AG10803 (cell line): ENCODE results near the gene SLC8B1.

Experiments
- DNase-seq: peaks from one replicate; pipeline ENCODE4 v3.0.0; 2010; ENCODE audit warnings: low read depth
- H3K4me3 ChIP-seq: 2 replicates; pipeline ENCODE4 v1.5.1; 2011; ENCODE audit warnings: mild to moderate bottlenecking, low read length, control low read depth
- CTCF ChIP-seq: conservative IDR thresholded peaks from 2 replicates; pipeline ENCODE4 v1.5.1; 2011; ENCODE audit warnings: mild to moderate bottlenecking, low read length, control low read depth, inconsistent platforms

Gene SLC8B1

GRCh38 chr12:113340061-113340460, 5.2 kb upstream of the SLC8B1 start:
- TF ChIP-seq CTCF, result no peak
- no peak for DNase-seq
- no peak overlapping the region for H3K4me3 ChIP-seq

GRCh38 chr12:113339540-113339939, 4.6 kb upstream of the SLC8B1 start:
- no peak overlapping the region for H3K4me3 ChIP-seq
- no peak for TF ChIP-seq CTCF
- DNase-seq, result no peak

- no peak for DNase-seq
- TF ChIP-seq CTCF, result no peak
- peak overlapping the region; percentile 77 for H3K4me3 ChIP-seq
Observed at GRCh38 chr12:113333877-113334785, 778 bp downstream of the SLC8B1 start.

- H3K4me3 ChIP-seq, result no peak overlapping the region
- no peak for DNase-seq
- TF ChIP-seq CTCF, result no peak
Observed at GRCh38 chr12:113333418-113333750, 1.5 kb downstream of the SLC8B1 start.

GRCh38 chr12:113332688-113333417, 2.1 kb downstream of the SLC8B1 start:
- TF ChIP-seq CTCF, result no peak
- H3K4me3 ChIP-seq, result no peak overlapping the region
- no peak for DNase-seq

GRCh38 chr12:113330505-113330904, 4.4 kb downstream of the SLC8B1 start:
- no peak overlapping the region for H3K4me3 ChIP-seq
- no peak for DNase-seq
- TF ChIP-seq CTCF, result no peak
